ENCODE measurements around the gene U2AF2.
"Not testable (repeated sequence)": the region's sequence is repeated elsewhere in the genome, so short reads cannot be mapped to it uniquely, and the experiment has no call there.

The U2AF2 gene

GRCh38 chr19:55692681-55693081, 37.8 kb downstream of the U2AF2 start:
- DNase-seq: no peak

DNA sequence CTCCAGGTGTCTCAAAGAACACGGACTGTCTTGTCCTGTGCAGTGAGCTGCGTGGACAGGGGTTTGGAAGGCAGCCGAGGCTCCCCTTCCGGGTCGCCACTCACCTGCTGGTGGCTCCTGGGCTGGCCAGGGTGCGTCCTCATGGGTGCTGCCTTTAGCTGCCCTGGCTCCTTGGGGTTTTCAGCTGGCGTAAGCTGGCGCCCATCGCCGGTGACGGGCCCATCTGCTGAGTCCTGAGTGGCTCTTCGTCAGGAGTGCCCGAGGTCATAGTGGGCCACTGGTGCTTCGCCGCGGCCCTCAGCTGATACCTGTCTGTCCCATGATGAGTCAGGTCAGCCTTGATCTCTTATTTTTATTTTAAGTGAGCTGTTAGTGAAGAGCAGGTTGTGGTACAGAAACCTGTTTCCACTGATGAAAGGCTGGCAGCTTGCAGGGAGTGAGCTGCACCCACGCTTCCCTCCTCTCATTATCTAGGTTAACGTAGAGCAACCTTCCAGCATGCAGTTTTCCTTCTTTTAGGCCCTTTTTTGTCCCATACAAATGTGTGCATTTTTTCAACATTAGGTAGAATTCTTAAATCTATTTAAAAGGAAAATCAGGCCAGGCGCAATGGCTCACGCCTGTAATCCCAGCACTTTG, 38.6 kb downstream of the U2AF2 start:
- no peak for DNase-seq

DNA sequence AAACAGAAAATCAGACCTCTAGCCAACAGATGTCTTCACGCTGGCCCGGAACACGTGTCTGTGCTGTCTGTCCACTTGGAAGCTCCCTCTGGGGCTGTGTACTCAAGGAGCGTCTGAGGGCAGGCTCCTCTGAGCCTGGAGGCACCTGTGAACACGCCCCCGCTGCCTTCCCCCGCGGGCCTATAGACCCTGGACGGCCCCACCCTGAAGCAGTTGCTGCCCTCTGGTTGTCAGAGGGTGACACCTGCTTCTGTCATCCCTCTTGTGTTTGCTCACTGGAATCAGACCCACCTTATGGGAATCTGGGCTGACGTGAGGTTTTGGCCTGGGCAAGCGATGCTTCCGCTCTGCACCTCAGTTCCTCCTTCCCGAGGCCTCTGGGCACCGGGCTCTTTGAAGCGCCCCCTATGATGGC, 39.4 kb downstream of the U2AF2 start:
- no peak for DNase-seq

GRCh38 chr19:55694656-55695491, 40.0 kb downstream of the U2AF2 start:
- DNase-seq: no peak

GRCh38 chr19:55695511-55696290, 40.9 kb downstream of the U2AF2 start:
- no peak for DNase-seq

GRCh38 chr19:55696301-55697068, 41.6 kb downstream of the U2AF2 start:
- DNase-seq: no peak

DNA sequence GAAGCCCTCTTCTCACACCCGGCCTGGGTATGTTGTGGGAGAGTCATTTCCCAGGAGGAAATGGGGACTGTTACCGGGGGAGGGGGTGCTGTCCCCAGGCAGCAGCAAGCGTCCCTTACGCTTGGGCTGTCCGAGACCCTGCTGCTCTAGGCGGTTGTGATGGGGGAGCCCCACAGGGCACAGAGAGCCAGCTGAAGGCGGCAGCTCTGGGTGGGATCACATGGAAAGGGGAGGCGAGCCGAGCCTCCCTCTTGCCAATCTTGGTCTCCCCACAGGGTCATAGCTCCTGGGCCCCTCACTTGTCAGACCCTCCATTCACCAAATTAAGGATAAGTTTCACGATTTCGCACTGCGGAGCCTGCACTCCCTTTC, 42.2 kb downstream of the U2AF2 start:
- no peak for DNase-seq

GRCh38 chr19:55697698-55698097, 42.9 kb downstream of the U2AF2 start:
- no peak for DNase-seq

GRCh38 chr19:55698256-55698655, 43.4 kb downstream of the U2AF2 start:
- no peak for DNase-seq

DNA sequence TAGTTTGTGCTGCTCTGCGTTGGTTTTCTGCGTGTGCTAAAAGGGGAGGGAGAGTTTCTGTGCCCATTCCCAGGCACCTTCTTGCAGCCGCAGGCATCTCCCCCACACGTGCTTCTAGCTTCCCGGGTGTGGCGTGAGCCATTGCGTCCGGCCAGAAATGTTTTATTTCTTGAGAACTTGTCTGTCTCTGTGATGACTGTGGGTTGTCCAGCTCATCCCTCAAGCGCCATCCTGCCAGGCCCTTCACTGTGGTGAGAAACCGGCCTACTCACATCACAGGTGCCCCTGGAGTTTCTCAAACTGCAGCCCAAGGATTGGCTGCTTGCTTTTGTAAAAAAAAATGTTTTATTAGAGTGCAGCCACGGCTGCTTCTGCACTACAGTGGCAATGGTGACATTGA, 44.4 kb downstream of the U2AF2 start:
- no peak for DNase-seq

DNA sequence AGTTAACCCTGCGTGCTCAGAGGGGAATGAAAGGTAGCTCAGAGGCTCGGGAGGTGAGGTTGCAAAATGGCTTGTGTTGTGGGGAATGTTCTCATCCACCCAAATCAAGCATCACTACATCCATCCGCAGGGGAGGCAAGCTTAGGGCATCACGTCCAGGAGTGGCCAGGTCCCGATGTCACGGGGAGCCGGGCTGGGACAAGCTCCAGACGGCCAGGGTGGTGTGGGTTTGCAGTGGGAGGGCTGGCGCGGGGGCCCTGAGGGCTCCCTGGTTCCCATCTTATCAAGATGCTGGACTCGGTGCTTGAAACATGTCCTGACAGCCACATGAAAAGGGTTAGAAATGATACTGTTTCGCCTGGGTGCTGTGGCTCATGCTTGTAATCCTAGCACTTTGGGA, 46.0 kb downstream of the U2AF2 start:
- no peak for DNase-seq

- DNase-seq: no peak
Measured at GRCh38 chr19:55702131-55702627, 47.3 kb downstream of the U2AF2 start.

GRCh38 chr19:55703790-55704215, 49.0 kb downstream of the U2AF2 start:
- no peak for DNase-seq

DNA sequence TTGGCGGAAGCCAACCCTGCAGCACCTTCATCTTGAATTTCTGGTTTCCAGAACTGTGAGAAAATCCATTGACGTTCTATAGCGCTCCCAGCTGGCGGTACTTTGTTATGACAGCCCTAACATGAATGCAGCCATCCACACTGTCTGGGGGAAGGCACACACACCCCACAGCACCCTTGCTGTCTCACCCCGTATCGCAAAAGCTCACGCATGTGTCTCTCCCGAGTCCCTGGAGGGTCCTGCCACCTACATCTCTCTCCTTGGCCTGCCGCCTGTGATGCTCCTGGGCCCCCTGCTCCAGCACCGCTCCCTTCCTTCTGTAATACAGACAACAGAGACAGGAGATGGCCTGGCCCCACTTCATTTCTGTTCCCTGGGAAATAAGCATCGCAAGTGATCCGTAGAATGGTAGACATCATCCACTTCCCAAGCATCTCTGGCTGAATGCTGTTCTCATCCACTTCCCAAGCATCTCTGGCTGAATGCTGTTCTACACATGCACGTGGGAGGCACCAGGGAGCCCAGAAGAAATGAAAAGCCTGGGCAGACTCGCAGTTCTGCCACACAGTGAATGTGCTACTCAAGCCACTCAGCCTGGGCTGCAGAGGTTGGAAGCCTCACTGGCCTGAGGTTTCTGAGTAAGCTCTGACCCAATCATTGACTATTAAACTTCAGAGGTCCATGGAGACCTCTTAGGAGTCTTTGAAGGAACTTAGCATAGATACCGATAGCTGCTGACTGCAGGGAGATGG, 49.8 kb downstream of the U2AF2 start:
- DNase-seq: no peak

GRCh38 chr19:55705972-55706371, 51.1 kb downstream of the U2AF2 start:
- no peak for DNase-seq

GRCh38 chr19:55711719-55712118, 56.9 kb downstream of the U2AF2 start:
- DNase-seq: no peak

DNA sequence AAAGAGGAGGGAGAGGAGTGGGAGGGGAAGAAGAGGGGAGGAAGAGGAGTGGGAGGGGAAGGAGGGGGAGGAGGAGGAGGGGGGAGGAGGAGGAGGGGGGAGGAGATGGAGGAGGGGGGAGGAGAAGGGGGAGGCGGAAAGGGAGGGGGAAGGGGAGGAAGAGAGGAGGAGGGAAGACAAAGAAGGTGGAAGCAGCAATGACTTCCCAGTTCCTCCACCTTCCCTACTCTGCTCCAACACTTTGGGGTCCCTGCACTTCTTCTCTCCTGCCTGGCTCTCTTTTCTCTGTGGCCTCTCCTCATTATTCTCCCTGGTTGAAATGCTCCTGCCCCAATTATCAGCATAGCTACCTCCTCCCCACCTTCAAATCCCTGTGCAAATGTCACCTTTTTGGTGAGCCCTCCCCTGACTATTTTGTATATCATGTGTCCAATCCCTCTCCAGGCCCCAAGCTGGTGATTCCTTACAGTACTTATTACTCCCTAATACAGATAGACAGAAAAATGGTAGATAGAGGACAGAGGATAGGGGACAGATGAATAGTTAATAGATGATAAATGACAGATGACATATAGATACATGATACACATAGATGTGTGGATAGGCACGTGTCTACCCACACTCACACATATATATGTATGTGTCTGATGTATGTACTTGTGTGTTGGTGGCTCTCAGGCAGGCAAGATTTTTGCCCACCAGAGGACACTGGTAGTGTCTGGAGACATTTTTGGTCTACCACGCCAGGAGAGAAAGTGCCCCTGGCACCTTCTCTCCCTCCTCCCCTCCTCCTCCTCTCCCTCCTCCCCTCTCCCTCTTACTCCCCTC, 58.2 kb downstream of the U2AF2 start:
- no peak for DNase-seq

- DNase-seq: no peak
Measured at GRCh38 chr19:55716531-55716930, 61.7 kb downstream of the U2AF2 start.

DNA sequence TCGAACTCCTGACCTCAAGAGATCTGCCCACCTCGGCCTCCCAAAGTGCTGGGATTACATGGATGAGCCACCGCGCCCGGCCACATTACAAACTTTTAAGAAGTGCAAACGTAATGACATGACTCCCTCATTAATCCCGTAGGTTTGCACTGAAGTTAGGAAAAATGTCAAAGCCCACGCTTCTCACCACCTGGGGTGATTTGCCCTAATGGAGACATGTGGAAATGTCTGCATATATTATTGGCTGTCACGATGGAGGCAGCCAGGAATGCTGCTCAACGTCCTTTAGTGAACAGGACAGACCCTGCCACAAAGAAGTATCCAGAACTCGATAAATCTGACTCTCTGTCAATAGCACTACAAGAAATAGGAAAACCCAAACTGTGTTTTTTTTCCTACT, 62.4 kb downstream of the U2AF2 start:
- no peak for DNase-seq

GRCh38 chr19:55717879-55718711, 63.3 kb downstream of the U2AF2 start:
- DNase-seq: not testable (repeated sequence)
